Adrenal gland (tissue), 5 donors: ENCODE data around the gene ANKRD33B.

ENCODE experiments used
- CTCF ChIP-seq, 6 experiments: fragments of 450-650 bp in 4 of 6; fragments of 200-600 bp in 2 of 6; sonication (generic) in 1 of 6; IDR thresholded peaks; 1 replicate in 5 of 6; 2 replicates in 1 of 6; pipeline versions ENCODE4 v1.5.1 to v1.8.0; 2016 to 2021; ENCODE audit warnings: antibody characterized with exemption in 6 of 6, mild to moderate bottlenecking in 2 of 6, moderate library complexity in 1 of 6
- POLR2A ChIP-seq, 2 donors: fragments of 450-650 bp; IDR thresholded peaks; one replicate each; pipeline ENCODE4 v1.6.1; 2017; ENCODE audit warnings: antibody characterized with exemption in 2 of 2, mild to moderate bottlenecking in 2 of 2, moderate library complexity in 1 of 2
- donor health status: DM: no; HTN: no; CAD: no.

- TF ChIP-seq CTCF (IDR thresholded peaks at IDR 0.05) = no peak
- TF ChIP-seq POLR2A (IDR thresholded peaks at IDR 0.05) = no peak
These were observed 22.8 kb upstream of the ANKRD33B start for GRCh38 chr5:10540951-10541646.
